Mononuclear cell (primary cell): ENCODE results near the gene CA10. TPM values are rescaled to one million over a fixed set of nuclear protein-coding genes. Genes with fewer than 3 reads are reported as not detected.

ENCODE experiments used
- H3K27me3 ChIP-seq: 2 replicates; pipeline ENCODE4 v1.6.0; 2011; ENCODE audit warnings: low read length, control low read depth; ENCODE audit not compliant: insufficient read depth
- H3K4me1 ChIP-seq: 2 replicates; pipeline ENCODE4 v1.5.1; 2011; ENCODE audit warnings: mild to moderate bottlenecking, low read length, control low read depth; ENCODE audit not compliant: insufficient read depth
- H3K4me3 ChIP-seq: 2 replicates; pipeline ENCODE4 v1.5.1; 2011; ENCODE audit warnings: mild to moderate bottlenecking, low read length, moderate library complexity
- H3K9me3 ChIP-seq: 2 replicates; pipeline ENCODE4 v1.5.1; 2011; ENCODE audit warnings: low read depth, mild to moderate bottlenecking, control low read depth, low read length
- total RNA-seq: library from RNA; depleted of rRNA; stranded (reverse); fragments of >200 nt; gene quantifications from one replicate; pipeline ENCODE4 v1.2.3, GENCODE V29; 2012

Gene CA10
- 0.10 TPM for total RNA-seq

- Histone ChIP-seq H3K27me3 (peaks cover 60% of the 10 kb centered on the region), H3K4me3 (no peak within 1 kb of the TSS), H3K4me1 (no peaks in the 10 kb centered on the region), H3K9me3 (no peaks in the 10 kb centered on the region)
Measured at GRCh38 chr17:52158450-52159042, at the start of gene CA10. Gene CA10, minus strand, starts transcription at chr17:52158714.

- Histone ChIP-seq H3K9me3 (no peaks in the 10 kb centered on the region), H3K4me1 (no peaks in the 10 kb centered on the region), H3K27me3 (no peaks in the 10 kb centered on the region), H3K4me3 (no peak overlapping the region)
Measured at GRCh38 chr17:52207796-52208195, 49.3 kb upstream of the CA10 start.

- Histone ChIP-seq H3K9me3 (no peaks in the 10 kb centered on the region), H3K27me3 (no peaks in the 10 kb centered on the region), H3K4me3 (no peak overlapping the region), H3K4me1 (no peaks in the 10 kb centered on the region)
Measured at GRCh38 chr17:52202520-52203080, 44.1 kb upstream of the CA10 start.

- Histone ChIP-seq H3K4me3 (no peak overlapping the region), H3K27me3 (no peaks in the 10 kb centered on the region), H3K9me3 (no peaks in the 10 kb centered on the region), H3K4me1 (no peaks in the 10 kb centered on the region)
Measured at GRCh38 chr17:52201767-52202519, 43.4 kb upstream of the CA10 start.

GRCh38 chr17:52191491-52191890 is 33.0 kb upstream of the CA10 start:
- Histone ChIP-seq H3K4me1 (no peaks in the 10 kb centered on the region), H3K4me3 (no peak overlapping the region), H3K27me3 (no peaks in the 10 kb centered on the region), H3K9me3 (no peaks in the 10 kb centered on the region)

- Histone ChIP-seq H3K4me3 (no peak overlapping the region), H3K9me3 (no peaks in the 10 kb centered on the region), H3K4me1 (no peaks in the 10 kb centered on the region), H3K27me3 (no peaks in the 10 kb centered on the region)
Measured at GRCh38 chr17:52181782-52182181, 23.3 kb upstream of the CA10 start.

GRCh38 chr17:52178012-52178411 is 19.5 kb upstream of the CA10 start:
- Histone ChIP-seq H3K27me3 (no peaks in the 10 kb centered on the region), H3K4me1 (no peaks in the 10 kb centered on the region), H3K9me3 (no peaks in the 10 kb centered on the region), H3K4me3 (no peak overlapping the region)

GRCh38 chr17:52170963-52171572 is 12.6 kb upstream of the CA10 start:
- no peaks in the 10 kb centered on the region for H3K9me3 ChIP-seq
- no peak overlapping the region for H3K4me3 ChIP-seq
- H3K4me1 ChIP-seq = no peaks in the 10 kb centered on the region
- no peaks in the 10 kb centered on the region for H3K27me3 ChIP-seq

GRCh38 chr17:52160136-52160567 is 1.6 kb upstream of the CA10 start:
- no peaks in the 10 kb centered on the region for H3K9me3 ChIP-seq
- H3K4me1 ChIP-seq = no peaks in the 10 kb centered on the region
- no peak overlapping the region for H3K4me3 ChIP-seq
- H3K27me3 ChIP-seq = peaks cover 58% of the 10 kb centered on the region

- Histone ChIP-seq H3K4me3 (no peak overlapping the region), H3K4me1 (no peaks in the 10 kb centered on the region), H3K9me3 (no peaks in the 10 kb centered on the region), H3K27me3 (peaks cover 60% of the 10 kb centered on the region)
Measured at GRCh38 chr17:52159246-52160135, 977 bp upstream of the CA10 start.

- H3K4me3 ChIP-seq = no peak overlapping the region
- no peaks in the 10 kb centered on the region for H3K9me3 ChIP-seq
- peaks cover 60% of the 10 kb centered on the region for H3K27me3 ChIP-seq
- no peaks in the 10 kb centered on the region for H3K4me1 ChIP-seq
Measured at GRCh38 chr17:52157603-52158449, 688 bp downstream of the CA10 start.

- Histone ChIP-seq H3K27me3 (peaks cover 60% of the 10 kb centered on the region), H3K4me1 (no peaks in the 10 kb centered on the region), H3K9me3 (no peaks in the 10 kb centered on the region), H3K4me3 (no peak overlapping the region)
Measured at GRCh38 chr17:52156576-52157570, 1.6 kb downstream of the CA10 start.

GRCh38 chr17:52155301-52155700 is 3.2 kb downstream of the CA10 start:
- Histone ChIP-seq H3K4me1 (no peaks in the 10 kb centered on the region), H3K4me3 (no peak overlapping the region), H3K27me3 (peaks cover 48% of the 10 kb centered on the region), H3K9me3 (no peaks in the 10 kb centered on the region)
